GM18867 (cell line): ENCODE measurements around the gene GLOD4.
A peak's percentile ranks its signal among the peaks of the same experiment; 100 is the strongest.
"Not testable (repeated sequence)": the region's sequence is repeated elsewhere in the genome, so short reads cannot be mapped to it uniquely, and the experiment has no call there.

ENCODE experiments used
- ATAC-seq: cut with Tn5 transposase; IDR thresholded peaks from one replicate; pipeline ENCODE4 v1.9.1; 2021; ENCODE audit warnings: mild to moderate bottlenecking, moderate library complexity; ENCODE audit not compliant: unreplicated experiment

The GLOD4 gene

GRCh38 chr17:781805-782731 is at the start of gene GLOD4, which contains the start of gene MRM3:
Gene GLOD4, minus strand, starts transcription at chr17:782280. Its CDS starts 25 bp downstream, at chr17:782255.
Gene MRM3, plus strand, starts transcription at chr17:782353. Its CDS starts 26 bp downstream, at chr17:782379.
- ATAC-seq, result peak; percentile 85

- no peak for ATAC-seq
These were observed 48.9 kb upstream of the GLOD4 start for GRCh38 chr17:830950-831349.

GRCh38 chr17:830381-830780 is 48.3 kb upstream of the GLOD4 start:
- ATAC-seq, result no peak

GRCh38 chr17:829614-830013 is 47.5 kb upstream of the GLOD4 start:
- ATAC-seq, result not testable (repeated sequence)

GRCh38 chr17:828761-829160 is 46.7 kb upstream of the GLOD4 start:
- ATAC-seq, result no peak

GRCh38 chr17:826778-827177 is 44.7 kb upstream of the GLOD4 start:
- ATAC-seq, result no peak

- ATAC-seq, result no peak
These were observed 43.1 kb upstream of the GLOD4 start for GRCh38 chr17:825216-825615.

GRCh38 chr17:824378-824777 is 42.3 kb upstream of the GLOD4 start:
- ATAC-seq, result no peak

- no peak for ATAC-seq
These were observed 41.4 kb upstream of the GLOD4 start for GRCh38 chr17:823501-823902.

GRCh38 chr17:819251-819650 is 37.2 kb upstream of the GLOD4 start:
- ATAC-seq, result no peak

- ATAC-seq, result no peak
These were observed 32.3 kb upstream of the GLOD4 start for GRCh38 chr17:814371-814770.

GRCh38 chr17:812638-813204 is 30.6 kb upstream of the GLOD4 start:
- ATAC-seq, result no peak

- ATAC-seq, result no peak
These were observed 29.1 kb upstream of the GLOD4 start for GRCh38 chr17:811051-811784.

- ATAC-seq, result no peak
These were observed 25.6 kb upstream of the GLOD4 start for GRCh38 chr17:807523-808294.

- no peak for ATAC-seq
These were observed 24.9 kb upstream of the GLOD4 start for GRCh38 chr17:806781-807522.

GRCh38 chr17:806346-806745 is 24.3 kb upstream of the GLOD4 start:
- no peak for ATAC-seq

GRCh38 chr17:805886-806285 is 23.8 kb upstream of the GLOD4 start:
- ATAC-seq, result not testable (repeated sequence)

GRCh38 chr17:804541-805435 is 22.7 kb upstream of the GLOD4 start:
- no peak for ATAC-seq
